Measurements from ENCODE around the gene CCDC183.
"Not testable (repeated sequence)": the region's sequence is repeated elsewhere in the genome, so short reads cannot be mapped to it uniquely, and the experiment has no call there.

The CCDC183 gene

GRCh38 chr9:136839229-136840139 lies 43.3 kb downstream of the CCDC183 start:
- DNase-seq (ENCODE audit: low read depth in 2 of 2), result no peak

GRCh38 chr9:136840140-136840876 lies 44.2 kb downstream of the CCDC183 start:
- no peak for DNase-seq (ENCODE audit: low read depth in 2 of 2)

- no peak for DNase-seq (ENCODE audit: low read depth in 2 of 2)
These were observed 44.9 kb downstream of the CCDC183 start for GRCh38 chr9:136840877-136841645.

- DNase-seq (ENCODE audit: low read depth in 2 of 2), result not testable (repeated sequence)
These were observed 45.7 kb downstream of the CCDC183 start for GRCh38 chr9:136841646-136842379.

- DNase-seq (ENCODE audit: low read depth in 2 of 2), result peak; percentile 57 to 71
These were observed 46.3 kb downstream of the CCDC183 start, which contains the start of gene AJM1 for GRCh38 chr9:136842380-136842948. Gene AJM1 (plus strand): TSS chr9:136842478. CDS start chr9:136844415, 1,937 bp downstream.

GRCh38 chr9:136843159-136843800 lies 47.1 kb downstream of the CCDC183 start:
- not testable (repeated sequence) for DNase-seq (ENCODE audit: low read depth in 2 of 2)

- peak; percentile 43 to 57 for DNase-seq (ENCODE audit: low read depth in 2 of 2)
These were observed 47.9 kb downstream of the CCDC183 start for GRCh38 chr9:136843801-136844740.

- no peak for DNase-seq (ENCODE audit: low read depth in 2 of 2)
These were observed 48.8 kb downstream of the CCDC183 start for GRCh38 chr9:136844761-136845464.

- DNase-seq (ENCODE audit: low read depth in 2 of 2), result no peak
These were observed 49.5 kb downstream of the CCDC183 start for GRCh38 chr9:136845465-136846260.

GRCh38 chr9:136846376-136847087 lies 50.4 kb downstream of the CCDC183 start:
- no peak for DNase-seq (ENCODE audit: low read depth in 2 of 2)

- no peak for DNase-seq (ENCODE audit: low read depth in 2 of 2)
These were observed 51.1 kb downstream of the CCDC183 start for GRCh38 chr9:136847088-136847825.

GRCh38 chr9:136847826-136848392 lies 51.8 kb downstream of the CCDC183 start:
- peak; percentile 66 to 81 for DNase-seq (ENCODE audit: low read depth in 2 of 2)

GRCh38 chr9:136848393-136849037 lies 52.4 kb downstream of the CCDC183 start:
- no peak for DNase-seq (ENCODE audit: low read depth in 2 of 2)

- peak; percentile 93 for DNase-seq (ENCODE audit: low read depth in 2 of 2)
These were observed 53.2 kb downstream of the CCDC183 start, which contains the start of gene PHPT1 for GRCh38 chr9:136849038-136849959. Gene PHPT1 (plus strand): TSS chr9:136849409. CDS start chr9:136849431, 22 bp downstream.
